Calu3 (cell line): Measurements from ENCODE around the gene PLG. TPM values are rescaled to one million over a fixed set of nuclear protein-coding genes. Genes with fewer than 3 reads are reported as not detected.

Experiments used
- BruUV-seq: library from RNA; stranded (reverse); fragments of 400-500 nt; replicated peaks from 2 replicates; lab custom pipeline; 2021; lab: Mats Ljungman, UMichigan
- CTCF ChIA-PET: fragments of 300-600 bp; sonication (Branson Sonifier 250); formaldehyde crosslinking; loops from one replicate; lab custom pipeline; 2022; ENCODE audit warnings: antibody characterized with exemption; lab: Charles Lee
- DNase-seq: peaks from one replicate; pipeline ENCODE4 v3.0.0; 2022
- H3K27ac Mint-ChIP-seq: one replicate; pipeline ENCODE4 v1.8.0; 2022; ENCODE audit warnings: mixed read lengths; ENCODE audit not compliant: unreplicated experiment
- H3K27me3 Mint-ChIP-seq: one replicate; pipeline ENCODE4 v1.8.0; 2022; ENCODE audit warnings: mixed read lengths; ENCODE audit not compliant: unreplicated experiment
- H3K36me3 Mint-ChIP-seq: one replicate; pipeline ENCODE4 v1.8.0; 2022; ENCODE audit warnings: mild to moderate bottlenecking, moderate library complexity, mixed read lengths; ENCODE audit not compliant: insufficient read depth, unreplicated experiment
- H3K4me1 Mint-ChIP-seq: one replicate; pipeline ENCODE4 v1.8.0; 2022; ENCODE audit warnings: mild to moderate bottlenecking, low read depth, mixed read lengths; ENCODE audit not compliant: unreplicated experiment
- H3K4me3 Mint-ChIP-seq: one replicate; pipeline ENCODE4 v1.8.0; 2022; ENCODE audit warnings: mild to moderate bottlenecking, low read depth, moderate library complexity, mixed read lengths; ENCODE audit not compliant: unreplicated experiment
- H3K9me3 Mint-ChIP-seq: one replicate; pipeline ENCODE4 v1.8.0; 2022; ENCODE audit warnings: low read depth, mixed read lengths; ENCODE audit not compliant: unreplicated experiment
- CTCF ChIP-seq: fragments of 200-600 bp; IDR thresholded peaks from one replicate; pipeline ENCODE4 v1.8.0; 2022; ENCODE audit warnings: antibody characterized with exemption; ENCODE audit not compliant: unreplicated experiment
- intact Hi-C: fragments of 100-400 bp; cut with micrococcal nuclease; formaldehyde crosslinking; loops from one replicate; pipeline ENCODE4 v1.10.0; 2022; ENCODE audit not compliant: unreplicated experiment
- total RNA-seq: library from RNA; stranded (reverse); gene quantifications from 2 replicates; pipeline ENCODE4 v1.2.3, GENCODE V29; 2022

Gene PLG
- total RNA-seq, 1 experiment from 2014 or later: not detected

- H3K9me3 Mint-ChIP-seq: no peaks in the 10 kb centered on the region
- CTCF ChIA-PET: interaction anchor here (1.0 kb wide), 1 partner anchor 39 kb away, joined by 4 read pairs; no protein-coding TSS in a partner anchor
- no peaks in the 10 kb centered on the region for H3K27me3 Mint-ChIP-seq
- peak overlapping the region; percentile 31 for H3K4me3 Mint-ChIP-seq
- H3K4me1 Mint-ChIP-seq: peaks cover 42% of the 10 kb centered on the region
- H3K36me3 Mint-ChIP-seq: peaks cover 10% of the 10 kb centered on the region
- no TSS peak for BruUV-seq
- no peak for TF ChIP-seq CTCF
- peak overlapping the region; percentile 86 for H3K27ac Mint-ChIP-seq
- DNase-seq: no peak
- intact Hi-C loops: loop anchor here (5.0 kb wide), 2 partner anchors 128 to 203 kb away; partner anchors contain the start of gene MAP3K4
Measured at GRCh38 chr6:160789263-160790027, 87.4 kb downstream of the PLG start.

- Mint-ChIP-seq H3K27ac (peak overlapping the region; percentile 86), H3K4me3 (peak overlapping the region; percentile 31), H3K27me3 (no peaks in the 10 kb centered on the region), H3K36me3 (peaks cover 10% of the 10 kb centered on the region), H3K4me1 (peaks cover 42% of the 10 kb centered on the region), H3K9me3 (no peaks in the 10 kb centered on the region)
- no TSS peak for BruUV-seq
- CTCF ChIA-PET: interaction anchor here (1.0 kb wide), 1 partner anchor 40 kb away, joined by 4 read pairs; no protein-coding TSS in a partner anchor
- peak; percentile 43 for TF ChIP-seq CTCF
- DNase-seq: peak; percentile 41
- intact Hi-C loops: loop anchor here (5.0 kb wide), 2 partner anchors 127 to 202 kb away; partner anchors contain the start of gene MAP3K4
Measured at GRCh38 chr6:160790028-160790792, 88.2 kb downstream of the PLG start.

GRCh38 chr6:160791459-160791858 is 89.4 kb downstream of the PLG start:
- H3K36me3 Mint-ChIP-seq: peaks cover 10% of the 10 kb centered on the region
- no peak for TF ChIP-seq CTCF
- H3K9me3 Mint-ChIP-seq: no peaks in the 10 kb centered on the region
- H3K4me1 Mint-ChIP-seq: peaks cover 44% of the 10 kb centered on the region
- CTCF ChIA-PET: interaction anchor here (0.6 to 2.1 kb wide), 6 partner anchors 9 to 580 kb away, joined by 3 to 11 read pairs (median 4); no protein-coding TSS in a partner anchor
- peak; percentile 49 for DNase-seq
- BruUV-seq: TSS peak; percentile 96
- H3K4me3 Mint-ChIP-seq: peak overlapping the region; percentile 20
- peak overlapping the region; percentile 83 for H3K27ac Mint-ChIP-seq
- H3K27me3 Mint-ChIP-seq: no peaks in the 10 kb centered on the region
- intact Hi-C loops: loop anchor here (5.0 kb wide), 2 partner anchors 126 to 201 kb away; partner anchors contain the start of gene MAP3K4

GRCh38 chr6:160791981-160792418 is 90.0 kb downstream of the PLG start:
- Mint-ChIP-seq H3K27me3 (no peaks in the 10 kb centered on the region), H3K36me3 (peaks cover 10% of the 10 kb centered on the region), H3K27ac (peak overlapping the region; percentile 83), H3K4me3 (peak overlapping the region; percentile 20), H3K9me3 (peaks cover 4% of the 10 kb centered on the region), H3K4me1 (peaks cover 49% of the 10 kb centered on the region)
- BruUV-seq: TSS peak; percentile 30
- intact Hi-C loops: loop anchor here (5.0 kb wide), 2 partner anchors 125 to 200 kb away; partner anchors contain the start of gene MAP3K4
- CTCF ChIA-PET: interaction anchor here (0.6 to 2.1 kb wide), 6 partner anchors 9 to 579 kb away, joined by 3 to 11 read pairs (median 4); no protein-coding TSS in a partner anchor
- peak; percentile 16 for DNase-seq
- TF ChIP-seq CTCF: no peak
